ENCODE measurements around the gene ZNF429. TPM values are rescaled to one million over a fixed set of nuclear protein-coding genes. Genes with fewer than 3 reads are reported as not detected.

Gene ZNF429
- total RNA-seq, 1 donor from 2014 or later: 19.3 TPM

GRCh38 chr19:21568816-21569493, 63.6 kb downstream of the ZNF429 start:
- Histone ChIP-seq H3K27ac (peak overlapping the region; percentile 72), H3K4me3 (peak overlapping the region; percentile 56), H3K27me3 (ENCODE audit: low read depth) (no peaks in the 10 kb centered on the region), H3K36me3 (no peaks in the 10 kb centered on the region), H3K4me1 (no peaks in the 10 kb centered on the region), H3K9me3 (no peaks in the 10 kb centered on the region)
- no peak for TF ChIP-seq CTCF (IDR thresholded peaks at IDR 0.05)
- ATAC-seq: peak; percentile 96 to 97
- DNase-seq: peak; percentile 82
- intact Hi-C loops (cut with DNase I): no loop called here

- H3K27me3 ChIP-seq (ENCODE audit: low read depth): no peaks in the 10 kb centered on the region
- intact Hi-C loops (cut with DNase I): no loop called here
- no peaks in the 10 kb centered on the region for H3K4me1 ChIP-seq
- peak; percentile 23 to 65 for ATAC-seq
- no peaks in the 10 kb centered on the region for H3K9me3 ChIP-seq
- H3K36me3 ChIP-seq: no peaks in the 10 kb centered on the region
- H3K27ac ChIP-seq: peak overlapping the region; percentile 72
- no peak for TF ChIP-seq CTCF (IDR thresholded peaks at IDR 0.05)
- H3K4me3 ChIP-seq: peak overlapping the region; percentile 56
- peak; percentile 80 for DNase-seq
Observed at GRCh38 chr19:21569494-21569865, 64.1 kb downstream of the ZNF429 start.

- H3K27ac ChIP-seq: no peak overlapping the region
- H3K9me3 ChIP-seq: no peaks in the 10 kb centered on the region
- no peak overlapping the region for H3K4me3 ChIP-seq
- no peaks in the 10 kb centered on the region for H3K4me1 ChIP-seq
- no peak for ATAC-seq
- no peaks in the 10 kb centered on the region for H3K36me3 ChIP-seq
- no peak for TF ChIP-seq CTCF (IDR thresholded peaks at IDR 0.05)
- H3K27me3 ChIP-seq (ENCODE audit: low read depth): no peaks in the 10 kb centered on the region
- intact Hi-C loops (cut with DNase I): no loop called here
- no peak for DNase-seq
Observed at GRCh38 chr19:21571316-21571715, 65.9 kb downstream of the ZNF429 start.

- no peak for DNase-seq
- TF ChIP-seq CTCF (IDR thresholded peaks at IDR 0.05): no peak
- H3K27ac ChIP-seq: no peak overlapping the region
- intact Hi-C loops (cut with DNase I): no loop called here
- no peaks in the 10 kb centered on the region for H3K36me3 ChIP-seq
- no peaks in the 10 kb centered on the region for H3K4me1 ChIP-seq
- no peak for ATAC-seq
- H3K4me3 ChIP-seq: no peak overlapping the region
- no peaks in the 10 kb centered on the region for H3K27me3 ChIP-seq (ENCODE audit: low read depth)
- H3K9me3 ChIP-seq: no peaks in the 10 kb centered on the region
Observed at GRCh38 chr19:21574607-21575006, 69.2 kb downstream of the ZNF429 start.

GRCh38 chr19:21576481-21576880, 71.1 kb downstream of the ZNF429 start:
- H3K36me3 ChIP-seq: no peaks in the 10 kb centered on the region
- ATAC-seq (no peak), DNase-seq (no peak)
- intact Hi-C loops (cut with DNase I): no loop called here
- TF ChIP-seq CTCF (IDR thresholded peaks at IDR 0.05): no peak
- H3K4me1 ChIP-seq: no peaks in the 10 kb centered on the region
- no peak overlapping the region for H3K4me3 ChIP-seq
- H3K9me3 ChIP-seq: no peaks in the 10 kb centered on the region
- no peak overlapping the region for H3K27ac ChIP-seq
- no peaks in the 10 kb centered on the region for H3K27me3 ChIP-seq (ENCODE audit: low read depth)

Data from lower lobe of right lung (tissue), 2 donors.